ENCODE measurements around the gene SEMA3G. TPM values are rescaled to one million over a fixed set of nuclear protein-coding genes. Genes with fewer than 3 reads are reported as not detected.
A peak's percentile ranks its signal among the peaks of the same experiment; 100 is the strongest.

The SEMA3G gene
- 0.04 TPM for polyA plus RNA-seq

- Mint-ChIP-seq H3K27me3 (no peaks in the 10 kb centered on the region), H3K4me3 (peak within 1 kb of the TSS in 1 of 4 donors; percentile 71), H3K36me3 (no peaks in the 10 kb centered on the region), H3K4me1 (peaks cover 6 to 9% (median 7%) of the 10 kb centered on the region in 3 donors), H3K9me3 (no peaks in the 10 kb centered on the region), H3K27ac (no peak within 1 kb of the TSS)
These were observed at the start of gene SEMA3G for GRCh38 chr3:52444860-52445793. Gene SEMA3G (minus strand): TSS chr3:52445103. CDS start chr3:52445027, 76 bp downstream.

DNA sequence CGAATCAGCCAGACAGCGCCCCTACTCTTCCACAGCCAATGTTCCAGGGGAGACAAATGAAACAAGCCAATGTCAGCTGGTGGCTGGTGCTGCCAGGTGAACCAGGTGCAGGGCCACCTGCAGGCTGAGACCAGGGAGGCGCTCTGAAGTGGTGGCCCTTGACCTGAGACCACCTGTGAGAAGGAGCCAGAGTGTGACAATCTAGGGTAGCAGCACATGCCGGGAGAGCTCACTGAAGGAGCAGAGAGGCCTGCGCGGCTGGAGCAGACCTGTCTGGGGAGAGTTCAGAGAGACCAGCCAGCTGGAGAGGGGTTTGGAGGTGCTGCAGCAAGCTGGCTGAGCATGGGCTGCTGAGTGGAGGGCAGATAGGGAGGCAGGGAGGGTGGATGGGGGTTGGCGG is 49.5 kb upstream of the SEMA3G start:
- H3K36me3 Mint-ChIP-seq, result no peaks in the 10 kb centered on the region
- H3K27me3 Mint-ChIP-seq, result peaks cover 1% of the 10 kb centered on the region
- peak overlapping the region in 1 of 3 donors; percentile 23 for H3K27ac Mint-ChIP-seq
- no peaks in the 10 kb centered on the region for H3K9me3 Mint-ChIP-seq
- no peak overlapping the region for H3K4me3 Mint-ChIP-seq
- peaks cover 4 to 8% (median 6%) of the 10 kb centered on the region in 3 donors for H3K4me1 Mint-ChIP-seq

DNA sequence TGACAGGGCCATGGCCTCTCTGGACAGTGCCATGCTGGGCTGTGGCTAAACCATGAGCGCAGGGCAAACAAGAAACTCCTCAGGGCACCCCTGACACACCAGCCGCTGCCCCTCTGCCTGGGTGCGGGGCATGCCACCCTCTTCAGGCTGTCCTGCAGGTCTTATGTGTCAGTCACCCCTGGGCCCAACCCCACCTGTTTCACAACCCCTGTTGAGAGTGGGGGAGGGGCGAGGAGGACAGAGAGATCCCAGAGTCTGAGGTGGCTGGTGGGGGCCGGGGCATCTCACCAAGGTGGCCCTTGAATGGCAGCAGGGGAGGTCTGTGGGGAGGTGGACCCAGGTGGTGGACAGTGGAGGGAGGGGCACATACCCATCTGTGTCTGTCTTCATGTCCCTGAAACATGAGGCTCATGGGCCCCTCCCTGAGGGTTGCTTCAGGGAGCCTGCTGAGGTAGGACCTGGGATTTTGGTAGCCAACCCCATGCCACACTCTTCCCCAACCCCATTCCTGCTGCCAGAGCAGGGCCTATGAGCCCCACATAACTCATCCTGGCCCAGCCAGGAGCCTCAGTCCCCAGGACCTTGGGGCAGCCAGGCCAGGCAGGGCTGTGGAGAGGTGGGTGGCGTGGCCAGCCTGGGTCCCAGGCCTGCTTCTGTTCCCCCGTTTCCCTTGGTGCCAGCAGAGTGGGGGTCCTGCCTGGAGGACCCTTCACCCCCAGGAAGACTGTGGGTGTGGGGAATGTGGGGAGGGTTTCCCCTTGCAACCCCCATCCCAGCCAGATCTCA is 48.5 kb upstream of the SEMA3G start:
- no peak overlapping the region for H3K4me3 Mint-ChIP-seq
- H3K36me3 Mint-ChIP-seq, result no peaks in the 10 kb centered on the region
- peaks cover under 1 to 2% (median 1%) of the 10 kb centered on the region in 3 donors for H3K4me1 Mint-ChIP-seq
- no peak overlapping the region for H3K27ac Mint-ChIP-seq
- H3K27me3 Mint-ChIP-seq, result no peaks in the 10 kb centered on the region
- H3K9me3 Mint-ChIP-seq, result no peaks in the 10 kb centered on the region

- H3K27ac Mint-ChIP-seq, result no peak overlapping the region
- no peaks in the 10 kb centered on the region for H3K27me3 Mint-ChIP-seq
- no peaks in the 10 kb centered on the region for H3K36me3 Mint-ChIP-seq
- no peaks in the 10 kb centered on the region for H3K9me3 Mint-ChIP-seq
- H3K4me1 Mint-ChIP-seq, result no peaks in the 10 kb centered on the region
- H3K4me3 Mint-ChIP-seq, result no peak overlapping the region
These were observed 47.2 kb upstream of the SEMA3G start for GRCh38 chr3:52492059-52492458.

- Mint-ChIP-seq H3K9me3 (no peaks in the 10 kb centered on the region), H3K4me1 (no peaks in the 10 kb centered on the region), H3K36me3 (peaks cover 1% of the 10 kb centered on the region), H3K4me3 (no peak overlapping the region), H3K27ac (no peak overlapping the region), H3K27me3 (no peaks in the 10 kb centered on the region)
These were observed 46.1 kb upstream of the SEMA3G start for GRCh38 chr3:52490939-52491526.

- peak overlapping the region in 1 of 3 donors; percentile 89 for H3K27ac Mint-ChIP-seq
- H3K4me3 Mint-ChIP-seq, result no peak overlapping the region
- no peaks in the 10 kb centered on the region for H3K27me3 Mint-ChIP-seq
- peaks cover 1% of the 10 kb centered on the region for H3K36me3 Mint-ChIP-seq
- no peaks in the 10 kb centered on the region for H3K4me1 Mint-ChIP-seq
- no peaks in the 10 kb centered on the region for H3K9me3 Mint-ChIP-seq
These were observed 45.4 kb upstream of the SEMA3G start for GRCh38 chr3:52490035-52490938.

DNA sequence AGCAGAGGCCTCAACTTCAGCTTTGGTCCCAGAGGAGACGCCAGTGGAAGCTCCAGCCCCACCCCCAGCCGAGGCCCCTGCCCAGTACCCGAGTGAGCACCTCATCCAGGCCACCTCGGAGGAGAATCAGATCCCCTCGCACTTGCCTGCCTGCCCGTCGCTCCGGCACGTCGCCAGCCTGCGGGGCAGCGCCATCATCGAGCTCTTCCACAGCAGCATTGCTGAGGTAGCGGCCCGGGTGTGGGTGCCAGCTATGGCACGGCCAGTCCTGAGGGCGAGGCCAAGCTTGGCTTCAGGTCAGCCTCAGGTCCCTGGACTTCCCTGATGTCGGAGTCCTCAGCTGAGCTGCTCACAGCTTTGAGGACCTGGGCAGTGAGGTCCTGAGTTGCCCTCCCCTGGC is 44.5 kb upstream of the SEMA3G start:
- Mint-ChIP-seq H3K27ac (no peak overlapping the region), H3K27me3 (no peaks in the 10 kb centered on the region), H3K4me1 (no peaks in the 10 kb centered on the region), H3K4me3 (no peak overlapping the region), H3K36me3 (peaks cover 1% of the 10 kb centered on the region), H3K9me3 (no peaks in the 10 kb centered on the region)

DNA sequence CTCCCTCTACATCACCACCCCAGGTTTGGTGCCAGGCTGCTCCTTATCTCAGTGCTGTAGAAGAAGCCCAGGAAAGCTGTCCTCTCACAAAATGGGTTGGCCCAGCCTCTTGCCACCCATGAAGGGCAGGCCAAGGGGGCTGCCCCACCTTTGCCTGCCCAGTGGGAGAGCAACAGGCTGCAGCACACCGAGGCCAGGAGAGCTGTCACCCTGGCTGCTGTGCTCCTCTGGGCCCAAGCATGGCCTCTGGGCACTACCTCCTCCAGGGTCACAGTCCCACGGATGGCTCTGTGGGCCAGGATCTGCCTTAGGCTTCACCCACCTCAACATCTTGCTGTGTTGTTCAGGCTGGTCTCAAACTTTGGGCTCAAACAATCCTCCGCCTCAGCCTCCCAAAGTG is 43.8 kb upstream of the SEMA3G start:
- no peaks in the 10 kb centered on the region for H3K4me1 Mint-ChIP-seq
- peaks cover 1% of the 10 kb centered on the region for H3K36me3 Mint-ChIP-seq
- no peaks in the 10 kb centered on the region for H3K9me3 Mint-ChIP-seq
- no peak overlapping the region for H3K4me3 Mint-ChIP-seq
- H3K27me3 Mint-ChIP-seq, result no peaks in the 10 kb centered on the region
- H3K27ac Mint-ChIP-seq, result no peak overlapping the region

DNA sequence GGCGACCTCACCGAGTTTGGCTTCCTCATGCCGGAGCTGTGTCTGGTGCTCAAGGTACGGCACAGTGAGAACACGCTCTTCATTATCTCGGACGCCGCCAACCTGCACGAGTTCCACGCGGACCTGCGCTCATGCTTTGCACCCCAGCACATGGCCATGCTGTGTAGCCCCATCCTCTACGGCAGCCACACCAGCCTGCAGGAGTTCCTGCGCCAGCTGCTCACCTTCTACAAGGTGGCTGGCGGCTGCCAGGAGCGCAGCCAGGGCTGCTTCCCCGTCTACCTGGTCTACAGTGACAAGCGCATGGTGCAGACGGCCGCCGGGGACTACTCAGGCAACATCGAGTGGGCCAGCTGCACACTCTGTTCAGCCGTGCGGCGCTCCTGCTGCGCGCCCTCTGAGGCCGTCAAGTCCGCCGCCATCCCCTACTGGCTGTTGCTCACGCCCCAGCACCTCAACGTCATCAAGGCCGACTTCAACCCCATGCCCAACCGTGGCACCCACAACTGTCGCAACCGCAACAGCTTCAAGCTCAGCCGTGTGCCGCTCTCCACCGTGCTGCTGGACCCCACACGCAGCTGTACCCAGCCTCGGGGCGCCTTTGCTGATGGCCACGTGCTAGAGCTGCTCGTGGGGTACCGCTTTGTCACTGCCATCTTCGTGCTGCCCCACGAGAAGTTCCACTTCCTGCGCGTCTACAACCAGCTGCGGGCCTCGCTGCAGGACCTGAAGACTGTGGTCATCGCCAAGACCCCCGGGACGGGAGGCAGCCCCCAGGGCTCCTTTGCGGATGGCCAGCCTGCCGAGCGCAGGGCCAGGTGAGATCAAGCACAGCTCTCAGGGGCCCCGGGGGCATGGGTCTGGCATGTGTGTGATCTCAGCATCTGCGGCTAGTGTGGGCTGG is 43.1 kb upstream of the SEMA3G start:
- Mint-ChIP-seq H3K4me3 (no peak overlapping the region), H3K4me1 (no peaks in the 10 kb centered on the region), H3K9me3 (no peaks in the 10 kb centered on the region), H3K36me3 (peaks cover 1% of the 10 kb centered on the region), H3K27me3 (no peaks in the 10 kb centered on the region), H3K27ac (peak overlapping the region in 1 of 3 donors; percentile 17)

- no peaks in the 10 kb centered on the region for H3K9me3 Mint-ChIP-seq
- peak overlapping the region in 1 of 3 donors; percentile 14 for H3K27ac Mint-ChIP-seq
- H3K4me1 Mint-ChIP-seq, result no peaks in the 10 kb centered on the region
- H3K27me3 Mint-ChIP-seq, result no peaks in the 10 kb centered on the region
- no peak overlapping the region for H3K4me3 Mint-ChIP-seq
- H3K36me3 Mint-ChIP-seq, result peaks cover 1% of the 10 kb centered on the region
These were observed 42.3 kb upstream of the SEMA3G start for GRCh38 chr3:52487050-52487787.

- Mint-ChIP-seq H3K27ac (peak overlapping the region in 1 of 3 donors; percentile 31), H3K4me1 (no peaks in the 10 kb centered on the region), H3K4me3 (no peak overlapping the region), H3K36me3 (peaks cover 5% of the 10 kb centered on the region), H3K27me3 (no peaks in the 10 kb centered on the region), H3K9me3 (no peaks in the 10 kb centered on the region)
These were observed 40.0 kb upstream of the SEMA3G start for GRCh38 chr3:52484680-52485461.

GRCh38 chr3:52483577-52484381 is 38.9 kb upstream of the SEMA3G start:
- Mint-ChIP-seq H3K4me3 (no peak overlapping the region), H3K4me1 (no peaks in the 10 kb centered on the region), H3K27me3 (no peaks in the 10 kb centered on the region), H3K27ac (no peak overlapping the region), H3K9me3 (no peaks in the 10 kb centered on the region), H3K36me3 (peaks cover 5% of the 10 kb centered on the region)

Measured in IgD-negative memory B cell (primary cell).